ENCODE data around the gene RNF31. TPM values are rescaled to one million over a fixed set of nuclear protein-coding genes. Genes with fewer than 3 reads are reported as not detected.

Gene RNF31
- total RNA-seq, 4 donors from 2014 or later = 21.7 to 54.8 (median 27.4) TPM

DNA sequence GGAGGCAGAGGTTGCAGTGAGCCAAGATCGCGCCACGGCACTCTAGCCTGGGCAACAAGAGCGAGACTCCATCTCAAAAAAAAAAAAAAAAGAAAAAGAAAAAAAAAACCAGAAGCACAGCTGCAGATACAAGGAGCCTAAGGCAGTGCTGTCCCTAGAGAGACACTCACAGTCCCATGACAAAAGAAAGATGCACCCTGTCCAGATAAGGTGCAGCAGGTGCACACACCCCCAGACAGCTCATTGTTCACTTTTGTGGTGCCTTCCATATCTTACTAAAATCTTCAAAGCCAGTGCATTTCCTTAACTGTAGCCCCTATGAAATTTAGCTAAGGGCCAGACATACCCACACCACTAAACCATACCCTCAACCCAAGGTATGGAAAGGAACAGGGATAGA, 24.9 kb upstream of the RNF31 start:
- TF ChIP-seq, protein P1, sequence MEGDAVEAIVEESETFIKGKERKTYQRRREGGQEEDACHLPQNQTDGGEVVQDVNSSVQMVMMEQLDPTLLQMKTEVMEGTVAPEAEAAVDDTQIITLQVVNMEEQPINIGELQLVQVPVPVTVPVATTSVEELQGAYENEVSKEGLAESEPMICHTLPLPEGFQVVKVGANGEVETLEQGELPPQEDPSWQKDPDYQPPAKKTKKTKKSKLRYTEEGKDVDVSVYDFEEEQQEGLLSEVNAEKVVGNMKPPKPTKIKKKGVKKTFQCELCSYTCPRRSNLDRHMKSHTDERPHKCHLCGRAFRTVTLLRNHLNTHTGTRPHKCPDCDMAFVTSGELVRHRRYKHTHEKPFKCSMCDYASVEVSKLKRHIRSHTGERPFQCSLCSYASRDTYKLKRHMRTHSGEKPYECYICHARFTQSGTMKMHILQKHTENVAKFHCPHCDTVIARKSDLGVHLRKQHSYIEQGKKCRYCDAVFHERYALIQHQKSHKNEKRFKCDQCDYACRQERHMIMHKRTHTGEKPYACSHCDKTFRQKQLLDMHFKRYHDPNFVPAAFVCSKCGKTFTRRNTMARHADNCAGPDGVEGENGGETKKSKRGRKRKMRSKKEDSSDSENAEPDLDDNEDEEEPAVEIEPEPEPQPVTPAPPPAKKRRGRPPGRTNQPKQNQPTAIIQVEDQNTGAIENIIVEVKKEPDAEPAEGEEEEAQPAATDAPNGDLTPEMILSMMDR (IDR thresholded peaks at IDR 0.05; ENCODE audit: low read depth) = no peak

DNA sequence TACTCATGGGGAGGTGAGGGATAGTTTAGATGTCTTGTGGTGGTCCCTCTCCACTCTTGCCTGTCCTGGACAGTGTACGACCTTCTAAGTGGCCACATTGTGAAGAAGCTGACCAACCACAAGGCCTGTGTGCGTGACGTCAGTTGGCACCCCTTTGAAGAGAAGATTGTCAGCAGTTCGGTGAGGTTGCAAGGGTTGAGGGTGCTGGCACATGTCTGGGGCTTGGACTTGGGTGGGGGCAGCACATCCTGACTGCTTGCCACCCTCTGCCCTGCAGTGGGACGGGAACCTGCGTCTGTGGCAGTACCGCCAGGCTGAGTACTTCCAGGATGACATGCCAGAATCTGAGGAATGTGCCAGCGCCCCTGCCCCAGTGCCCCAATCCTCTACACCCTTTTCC, 24.4 kb upstream of the RNF31 start:
- TF ChIP-seq, protein P1 (IDR thresholded peaks at IDR 0.05; ENCODE audit: low read depth) = no peak

DNA sequence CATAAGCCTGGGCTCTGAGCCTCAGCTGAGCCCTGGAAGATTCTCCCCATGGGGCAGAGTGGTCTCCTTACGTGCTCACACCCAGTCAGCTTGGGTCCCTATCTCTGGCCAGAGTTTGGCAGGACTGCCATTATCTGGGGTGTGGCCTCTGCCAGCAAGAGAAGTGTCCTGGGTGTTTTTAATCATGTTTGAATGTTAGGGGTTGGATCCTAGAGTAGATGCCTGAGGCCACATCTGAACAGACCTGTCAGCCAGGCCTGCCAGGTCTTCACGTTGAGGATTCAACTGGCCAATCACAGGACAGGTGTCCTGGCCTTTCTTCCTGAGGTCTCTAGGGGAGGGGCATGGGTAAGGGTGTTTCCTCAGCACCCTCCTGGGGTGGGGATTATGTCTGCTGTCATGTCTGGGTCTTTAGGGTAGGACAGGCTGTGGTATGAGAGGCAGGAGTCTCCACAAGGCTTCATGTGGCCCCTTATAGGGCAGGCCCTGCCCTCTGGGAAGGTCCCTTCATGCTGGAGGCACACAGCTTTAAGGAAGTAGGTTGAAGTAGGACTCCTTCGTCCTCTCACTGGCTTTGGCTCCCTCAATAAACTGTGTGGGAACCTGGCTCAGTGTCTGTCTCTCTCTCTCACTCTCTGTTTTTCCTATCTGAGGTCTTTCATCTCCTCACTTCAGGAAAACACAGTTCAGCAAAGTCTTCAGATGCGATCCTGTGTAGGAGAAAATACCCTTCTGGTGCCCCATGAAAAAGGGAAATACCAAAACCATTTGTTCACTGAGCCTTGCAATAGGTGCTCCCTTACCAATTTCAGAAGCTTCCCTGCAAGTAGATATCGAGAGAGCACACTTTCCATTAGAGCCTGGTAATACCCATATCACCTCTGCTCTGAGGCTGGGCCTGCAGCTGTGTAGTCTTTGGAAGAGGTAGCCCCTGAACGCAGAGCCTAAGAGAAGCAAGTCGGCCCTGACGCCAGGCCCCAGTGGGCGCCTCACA, 23.6 kb upstream of the RNF31 start:
- TF ChIP-seq, protein P1 (IDR thresholded peaks at IDR 0.05; ENCODE audit: low read depth) = no peak

DNA sequence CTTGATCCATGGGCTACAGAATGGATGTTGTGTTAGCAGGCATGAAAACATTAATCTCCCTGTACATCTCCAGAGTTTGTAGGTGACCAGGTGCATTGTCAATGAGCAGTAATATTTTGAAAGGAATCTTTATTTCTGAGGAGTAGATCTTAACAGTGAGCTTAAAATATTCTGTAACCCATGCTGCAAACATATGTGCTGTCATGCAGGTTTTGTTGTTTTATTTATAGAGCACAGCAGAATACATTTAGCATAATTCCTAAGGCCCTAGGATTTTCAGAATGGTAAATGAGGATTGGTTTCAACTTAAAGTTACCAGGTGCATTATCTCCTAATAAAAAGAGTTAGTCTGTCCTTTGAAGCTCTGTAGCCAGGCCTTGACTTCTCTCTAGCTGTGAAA, 20.4 kb upstream of the RNF31 start:
- TF ChIP-seq, protein P1 (IDR thresholded peaks at IDR 0.05; ENCODE audit: low read depth) = no peak

DNA sequence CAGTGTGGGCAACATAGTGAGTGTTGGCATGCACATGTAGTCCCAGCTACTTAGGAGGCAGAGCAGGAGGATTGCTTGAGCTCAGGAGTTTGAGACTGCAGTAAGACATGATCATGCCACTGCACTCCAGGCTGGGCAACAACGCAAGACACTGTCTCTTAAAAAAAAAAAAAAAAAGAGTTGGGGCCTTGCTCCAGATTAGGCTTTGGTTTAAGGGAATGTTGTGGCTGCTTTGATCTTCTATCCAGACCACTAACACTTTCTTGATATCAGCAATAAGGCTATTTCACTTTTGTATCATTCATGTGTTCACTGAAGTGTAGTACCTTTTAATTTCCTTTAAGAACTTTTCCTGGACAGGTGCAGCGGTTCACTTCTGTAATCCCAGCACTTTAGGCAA, 19.6 kb upstream of the RNF31 start:
- TF ChIP-seq, protein P1 (IDR thresholded peaks at IDR 0.05; ENCODE audit: low read depth) = no peak

DNA sequence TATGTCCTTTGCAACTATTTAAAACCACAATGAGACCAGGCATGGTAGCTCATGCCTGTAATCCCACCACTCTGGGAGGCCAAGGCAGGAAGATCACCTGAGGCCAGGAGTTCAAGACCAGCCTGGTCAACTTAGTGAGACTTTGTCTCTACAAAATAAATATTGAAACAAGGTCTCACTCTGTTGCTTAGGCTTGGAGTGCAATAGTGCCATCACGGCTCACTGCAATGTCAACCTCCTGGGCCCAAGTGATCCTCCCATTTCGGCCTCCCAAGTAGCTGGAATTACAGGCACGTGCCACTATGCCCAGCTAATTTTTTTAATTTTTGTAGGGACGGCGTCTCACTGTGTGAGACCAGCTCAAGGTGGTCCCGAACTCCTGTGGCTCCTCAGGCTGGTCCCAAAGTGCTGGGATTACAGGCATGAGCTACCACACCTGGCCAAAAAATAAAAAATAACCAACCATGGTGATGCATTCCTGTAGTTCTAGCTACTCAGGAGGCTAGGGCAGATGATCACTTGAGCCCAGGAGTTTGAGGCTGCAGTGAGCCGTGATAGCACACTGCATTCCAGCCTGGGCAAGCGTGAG, 17.8 kb upstream of the RNF31 start:
- TF ChIP-seq, protein P1 (IDR thresholded peaks at IDR 0.05; ENCODE audit: low read depth) = no peak

DNA sequence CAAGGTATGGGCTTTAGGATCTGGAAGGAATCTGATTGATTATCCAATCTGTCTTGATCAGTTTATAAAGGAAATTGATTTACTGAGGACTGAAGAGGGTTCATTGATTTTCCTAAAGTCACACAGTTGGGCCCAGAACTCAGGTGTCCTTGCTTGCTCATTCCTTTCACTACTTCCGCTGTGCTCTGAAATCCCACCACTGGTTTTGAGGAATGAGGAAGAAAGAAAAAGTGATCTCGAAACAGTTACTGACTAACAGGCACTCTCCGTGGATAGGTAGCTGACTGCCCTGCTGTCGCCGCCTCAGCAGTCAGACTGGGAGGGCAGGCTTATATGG, 16.9 kb upstream of the RNF31 start, which contains the start of gene FITM1:
TSS of gene FITM1 (plus strand) at position 280 of the 337 bp plus-strand sequence. CDS start 905 bp downstream, outside the sequence.
- TF ChIP-seq, protein P1 (IDR thresholded peaks at IDR 0.05; ENCODE audit: low read depth) = no peak

Data from subcutaneous adipose tissue (tissue), 4 donors.